Thoracic aorta (tissue), 2 donors: ENCODE data around the gene GALNT9. TPM values are rescaled to one million over a fixed set of nuclear protein-coding genes. Genes with fewer than 3 reads are reported as not detected.
"Not testable (repeated sequence)": the region's sequence is repeated elsewhere in the genome, so short reads cannot be mapped to it uniquely, and the experiment has no call there.

Experiments used
- ATAC-seq: fragments of 150-250 bp; one replicate; pipeline ENCODE4 v1.8.0; 2017; ENCODE audit warnings: low read depth; ENCODE audit not compliant: insufficient number of reproducible peaks, low FRiP score
- DNase-seq: peaks from one replicate; pipeline ENCODE4 v3.0.0-alpha.2; 2020; ENCODE audit warnings: low spot score
- H3K27ac ChIP-seq, 2 donors: fragments of 200-600 bp; sonication (generic); 1 replicate in 1 of 2; 2 replicates in 1 of 2; pipeline ENCODE4 v1.5.1; 2016; ENCODE audit warnings: mild to moderate bottlenecking in 2 of 2, moderate library complexity in 2 of 2
- H3K27me3 ChIP-seq: fragments of 200-600 bp; sonication (generic); replicated peaks from 2 replicates; pipeline ENCODE4 v1.6.0; 2016; ENCODE audit warnings: mild to moderate bottlenecking; ENCODE audit not compliant: insufficient read depth
- H3K36me3 ChIP-seq: fragments of 200-600 bp; sonication (generic); one replicate; pipeline ENCODE4 v1.5.1; 2016
- H3K4me1 ChIP-seq, 2 donors: fragments of 200-600 bp; sonication (generic); 1 replicate in 1 of 2; 2 replicates in 1 of 2; pipeline versions ENCODE4 v1.5.1 to v1.6.0; 2016; ENCODE audit warnings: low read depth in 2 of 2, mild to moderate bottlenecking in 1 of 2; ENCODE audit not compliant: control insufficient read depth in 1 of 2
- H3K4me3 ChIP-seq: fragments of 200-600 bp; sonication (generic); 2 replicates; pipeline ENCODE4 v1.5.1; 2016; ENCODE audit warnings: mild to moderate bottlenecking
- H3K9me3 ChIP-seq: fragments of 200-600 bp; sonication (generic); 2 replicates; pipeline ENCODE4 v1.5.1; 2016
- CTCF ChIP-seq: fragments of 200-600 bp; sonication (generic); IDR thresholded peaks from one replicate; pipeline ENCODE4 v1.5.1; 2019; ENCODE audit warnings: antibody characterized with exemption
- total RNA-seq, 2 donors: library from RNA; depleted of rRNA; stranded (reverse); fragments of >200 nt; gene quantifications; one replicate each; pipeline versions ENCODE4 v1.1.0 to v1.2.3, GENCODE V29; 2016

Gene GALNT9
- total RNA-seq, 2 donors from 2014 or later: 1.7 TPM; not detected in 1

- DNase-seq: no peak
- Histone ChIP-seq H3K4me3 (no peak overlapping the region), H3K36me3 (no peaks in the 10 kb centered on the region), H3K9me3 (no peaks in the 10 kb centered on the region), H3K4me1 (no peaks in the 10 kb centered on the region), H3K27me3 (no peaks in the 10 kb centered on the region), H3K27ac (no peak overlapping the region)
- TF ChIP-seq CTCF: no peak
- no peak for ATAC-seq
Measured at GRCh38 chr12:132152411-132152821, 177.0 kb downstream of the GALNT9 start.

- Histone ChIP-seq H3K27me3 (no peaks in the 10 kb centered on the region), H3K4me1 (no peaks in the 10 kb centered on the region), H3K27ac (no peak overlapping the region), H3K4me3 (no peak overlapping the region), H3K9me3 (no peaks in the 10 kb centered on the region), H3K36me3 (no peaks in the 10 kb centered on the region)
- ATAC-seq (no peak), DNase-seq (no peak)
- no peak for TF ChIP-seq CTCF
Measured at GRCh38 chr12:132151766-132152410, 177.5 kb downstream of the GALNT9 start.

DNA sequence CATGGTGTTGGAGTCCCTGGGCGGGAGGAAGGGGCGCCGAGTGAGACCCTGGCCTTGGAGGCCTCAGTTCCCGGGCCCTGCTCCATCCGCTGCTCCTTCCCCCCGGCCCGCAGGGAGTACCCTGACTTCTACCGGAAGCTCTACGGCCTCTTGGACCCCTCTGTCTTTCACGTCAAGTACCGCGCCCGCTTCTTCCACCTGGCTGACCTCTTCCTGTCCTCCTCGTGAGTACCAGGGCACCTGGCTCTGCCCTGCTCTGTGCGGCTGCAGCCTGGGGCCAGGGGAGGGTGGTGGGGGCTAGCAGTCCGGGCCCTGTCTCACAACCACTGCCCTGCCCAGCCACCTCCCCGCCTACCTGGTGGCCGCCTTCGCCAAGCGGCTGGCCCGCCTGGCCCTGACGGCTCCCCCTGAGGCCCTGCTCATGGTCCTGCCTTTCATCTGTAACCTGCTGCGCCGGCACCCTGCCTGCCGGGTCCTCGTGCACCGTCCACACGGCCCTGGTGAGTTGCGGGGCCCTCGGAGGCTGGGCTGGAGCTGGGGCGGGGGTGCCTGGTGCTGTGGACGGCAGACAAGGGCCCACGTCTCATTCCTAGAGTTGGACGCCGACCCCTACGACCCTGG is 178.1 kb downstream of the GALNT9 start:
- Histone ChIP-seq H3K4me1 (no peaks in the 10 kb centered on the region), H3K36me3 (no peaks in the 10 kb centered on the region), H3K27me3 (no peaks in the 10 kb centered on the region), H3K9me3 (no peaks in the 10 kb centered on the region), H3K4me3 (no peak overlapping the region), H3K27ac (no peak overlapping the region)
- TF ChIP-seq CTCF: no peak
- ATAC-seq: no peak
- no peak for DNase-seq

- H3K27ac ChIP-seq: no peak overlapping the region
- ATAC-seq: no peak
- H3K4me1 ChIP-seq: no peaks in the 10 kb centered on the region
- no peak for TF ChIP-seq CTCF
- H3K9me3 ChIP-seq: no peaks in the 10 kb centered on the region
- no peak for DNase-seq
- no peaks in the 10 kb centered on the region for H3K36me3 ChIP-seq
- no peak overlapping the region for H3K4me3 ChIP-seq
- no peaks in the 10 kb centered on the region for H3K27me3 ChIP-seq
Measured at GRCh38 chr12:132150780-132151144, 178.6 kb downstream of the GALNT9 start.

DNA sequence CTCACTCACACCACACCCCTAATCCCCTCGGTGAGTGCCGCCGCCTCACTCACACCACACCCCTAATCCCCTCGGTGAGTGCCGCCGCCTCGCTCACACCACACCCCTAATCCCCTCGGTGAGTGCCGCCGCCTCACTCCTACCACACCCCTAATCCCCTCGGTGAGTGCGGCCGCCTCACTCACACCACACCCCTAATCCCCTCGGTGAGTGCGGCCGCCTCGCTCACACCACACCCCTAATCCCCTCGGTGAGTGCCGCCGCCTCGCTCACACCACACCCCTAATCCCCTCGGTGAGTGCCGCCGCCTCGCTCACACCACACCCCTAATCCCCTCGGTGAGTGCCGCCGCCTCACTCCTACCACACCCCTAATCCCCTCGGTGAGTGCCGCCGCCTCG is 179.9 kb downstream of the GALNT9 start:
- H3K4me3 ChIP-seq, H3K9me3 ChIP-seq, H3K4me1 ChIP-seq, ATAC-seq, H3K27ac ChIP-seq, H3K27me3 ChIP-seq, H3K36me3 ChIP-seq, DNase-seq: not testable (repeated sequence)
